Fibroblast of lung (primary cell): ENCODE results near the gene RIPK1.

Experiments used
- CTCF ChIP-seq, 2 donors: IDR thresholded peaks in 1 of 2; conservative IDR thresholded peaks in 1 of 2; 1 replicate in 1 of 2; 2 replicates in 1 of 2; pipeline ENCODE4 v1.5.1; 2011 to 2012; ENCODE audit warnings: low read length in 2 of 2, control low read depth in 1 of 2, inconsistent platforms in 1 of 2, low read depth in 1 of 2, mild to moderate bottlenecking in 1 of 2
- EZH2 ChIP-seq: IDR thresholded peaks from 2 replicates; pipeline ENCODE4 v1.5.1; 2012; ENCODE audit warnings: low read length, control low read depth, mild to moderate bottlenecking; ENCODE audit errors: missing control alignments

- TF ChIP-seq CTCF (conservative IDR thresholded peaks at IDR 0.05 in 1 of 2, IDR thresholded peaks at IDR 0.05 in 1 of 2; ENCODE audit: low read depth in 1 of 2, low read length in 2 of 2), result no peak
- TF ChIP-seq EZH2, result no peak
Observed at GRCh38 chr6:3162067-3162497, 93.8 kb downstream of the RIPK1 start.
